CD8-positive, alpha-beta memory T cell (primary cell): ENCODE results near the gene DNAH6. TPM values are rescaled to one million over a fixed set of nuclear protein-coding genes. Genes with fewer than 3 reads are reported as not detected.
"Not testable (repeated sequence)": the region's sequence is repeated elsewhere in the genome, so short reads cannot be mapped to it uniquely, and the experiment has no call there.

ENCODE experiments used
- CTCF ChIA-PET: fragments of 350-600 bp; sonication (Branson Sonifier 250); formaldehyde crosslinking; loops from one replicate; lab custom pipeline; 2021; ENCODE audit warnings: antibody characterized with exemption; lab: Charles Lee
- POLR2A ChIA-PET: fragments of 350-600 bp; sonication (Branson Sonifier 250); formaldehyde crosslinking; loops from one replicate; lab custom pipeline; 2021; ENCODE audit warnings: antibody characterized with exemption; lab: Charles Lee
- DNase-seq, 5 donors: peaks; one replicate each; pipeline versions ENCODE4 v3.0.0 to v3.0.0-alpha.2; 2020 to 2022; ENCODE audit warnings: mixed read lengths in 1 of 5
- H3K27ac ChIP-seq: one replicate; pipeline ENCODE4 v1.7.0; 2013; ENCODE audit warnings: low read depth, mild to moderate bottlenecking, low read length, moderate library complexity
- H3K27me3 ChIP-seq: 2 replicates; pipeline ENCODE4 v1.7.0; 2013; ENCODE audit warnings: low read length, mild to moderate bottlenecking; ENCODE audit not compliant: insufficient read depth, poor library complexity, severe bottlenecking
- H3K36me3 ChIP-seq: 2 replicates; pipeline ENCODE4 v1.7.0; 2013; ENCODE audit warnings: mild to moderate bottlenecking, low read length, moderate library complexity; ENCODE audit not compliant: insufficient read depth
- H3K4me1 ChIP-seq: 2 replicates; pipeline ENCODE4 v1.7.0; 2013; ENCODE audit warnings: mild to moderate bottlenecking, low read length, moderate library complexity; ENCODE audit not compliant: insufficient read depth
- H3K4me3 ChIP-seq: 2 replicates; pipeline ENCODE4 v1.7.0; 2013; ENCODE audit warnings: mild to moderate bottlenecking, low read length
- H3K9me3 ChIP-seq: 2 replicates; pipeline ENCODE4 v1.7.0; 2013; ENCODE audit warnings: mild to moderate bottlenecking, low read length
- H3K27ac Mint-ChIP-seq, 8 donors: one replicate each; pipeline ENCODE4 v1.8.0; 2020 to 2021; ENCODE audit warnings: mixed read lengths in 8 of 8, mild to moderate bottlenecking in 6 of 8, inconsistent platforms in 3 of 8, moderate library complexity in 3 of 8
- H3K27me3 Mint-ChIP-seq, 2 donors: one replicate each; pipeline ENCODE4 v1.8.0; 2020 to 2021; ENCODE audit warnings: mixed read lengths in 2 of 2, mild to moderate bottlenecking in 1 of 2, moderate library complexity in 1 of 2
- H3K36me3 Mint-ChIP-seq, 3 donors: one replicate each; pipeline ENCODE4 v1.8.0; 2020 to 2021; ENCODE audit warnings: mixed read lengths in 3 of 3, inconsistent platforms in 1 of 3, mild to moderate bottlenecking in 1 of 3
- H3K4me1 Mint-ChIP-seq, 3 donors: one replicate each; pipeline ENCODE4 v1.8.0; 2020 to 2021; ENCODE audit warnings: mixed read lengths in 3 of 3, inconsistent platforms in 1 of 3, mild to moderate bottlenecking in 1 of 3
- H3K4me3 Mint-ChIP-seq, 7 donors: one replicate each; pipeline ENCODE4 v1.8.0; 2020 to 2021; ENCODE audit warnings: mixed read lengths in 7 of 7, mild to moderate bottlenecking in 6 of 7, moderate library complexity in 4 of 7, inconsistent platforms in 2 of 7
- H3K9me3 Mint-ChIP-seq, 5 donors: one replicate each; pipeline ENCODE4 v1.8.0; 2020 to 2022; ENCODE audit warnings: mixed read lengths in 5 of 5, mild to moderate bottlenecking in 3 of 5, moderate library complexity in 2 of 5, inconsistent platforms in 1 of 5
- polyA plus RNA-seq: library from polyadenylated mRNA; unstranded; fragments of 300-500 nt; fragmentation: Illumina TruSeq; gene quantifications from one replicate; pipeline ENCODE4 v1.2.3, GENCODE V29; 2021
- total RNA-seq, 2 experiments: library from RNA; stranded (reverse); gene quantifications; one replicate each; pipeline ENCODE4 v1.2.3, GENCODE V29; 2021

DNAH6 gene
- total and polyA plus RNA-seq, 3 experiments from 2014 or later = 0.24 to 0.51 (median 0.39) TPM

DNA sequence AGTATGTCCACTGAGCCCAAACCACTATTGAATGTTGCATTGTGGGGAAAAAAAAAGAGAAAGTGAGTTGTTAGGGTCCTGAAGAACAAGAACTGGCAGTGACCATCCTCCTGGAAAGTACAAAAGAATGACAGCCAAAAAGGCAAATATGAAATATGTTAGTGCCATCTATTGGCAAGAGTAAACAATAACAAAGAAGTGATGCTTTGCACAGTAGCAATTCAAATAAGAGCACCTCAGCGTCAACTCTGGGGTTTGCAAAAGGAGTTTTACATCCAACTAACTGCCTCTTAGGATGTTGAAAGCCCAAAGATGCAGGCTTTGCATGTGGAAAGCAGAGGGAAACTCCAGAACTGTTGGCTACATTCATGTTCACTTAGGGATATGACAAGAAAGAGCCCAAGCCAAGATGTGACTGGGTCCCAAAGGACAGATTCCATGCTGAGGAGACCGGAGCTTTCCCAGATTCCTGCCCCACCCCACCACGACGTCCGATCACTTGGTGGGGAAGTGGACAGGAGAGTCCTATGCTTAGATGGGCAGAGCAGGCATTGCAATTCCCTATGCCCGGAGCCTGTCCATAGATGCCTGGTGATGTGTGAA, 349.0 kb downstream of the DNAH6 start:
- no peaks in the 10 kb centered on the region for H3K27me3 ChIP-seq
- Mint-ChIP-seq H3K27me3 (no peaks in the 10 kb centered on the region), H3K36me3 (peaks cover 4 to 21% (median 5%) of the 10 kb centered on the region in 3 donors), H3K9me3 (no peaks in the 10 kb centered on the region), H3K27ac (peak overlapping the region; percentile 41 to 88 (median 70)), H3K4me1 (peaks cover 54 to 82% (median 63%) of the 10 kb centered on the region in 3 donors), H3K4me3 (peak overlapping the region in 2 of 7 donors; percentile 8 to 66)
- no peak overlapping the region for H3K4me3 ChIP-seq
- H3K9me3 ChIP-seq = no peaks in the 10 kb centered on the region
- POLR2A ChIA-PET = no interaction called here
- no peak overlapping the region for H3K27ac ChIP-seq
- peaks cover 72% of the 10 kb centered on the region for H3K4me1 ChIP-seq
- CTCF ChIA-PET = interaction anchor here (0.7 to 2.5 kb wide), 18 partner anchors 12 to 368 kb away, joined by 3 to 23 read pairs (median 4); partner anchors contain the start of gene TRABD2A
- peak in 2 of 5 donors; percentile 50 to 58 for DNase-seq
- H3K36me3 ChIP-seq = peaks cover 4% of the 10 kb centered on the region

DNA sequence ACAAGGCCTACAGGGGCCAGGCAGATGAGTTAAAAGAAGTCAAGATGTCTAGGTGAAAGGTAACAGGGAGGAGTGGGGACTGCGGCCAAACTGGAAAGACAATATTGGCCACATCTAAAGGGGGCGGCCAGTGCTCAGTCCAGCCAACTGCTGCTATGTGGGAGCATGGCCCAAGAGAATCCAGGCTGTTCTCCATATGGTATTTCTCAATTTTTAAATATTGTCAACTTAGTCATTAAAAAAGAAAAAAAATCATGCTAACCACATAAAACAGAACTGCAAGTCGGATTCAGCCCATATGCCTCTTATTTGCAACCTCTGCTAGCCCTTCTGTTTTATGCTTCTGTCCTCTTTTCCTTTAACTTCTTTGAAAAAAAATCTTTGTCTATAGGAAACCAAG, 349.8 kb downstream of the DNAH6 start:
- H3K9me3 Mint-ChIP-seq = no peaks in the 10 kb centered on the region
- H3K4me1 Mint-ChIP-seq = peaks cover 55 to 82% (median 62%) of the 10 kb centered on the region in 3 donors
- H3K27ac Mint-ChIP-seq = peak overlapping the region in 3 of 8 donors; percentile 29 to 79 (median 66)
- Histone ChIP-seq H3K4me3 (no peak overlapping the region), H3K27me3 (no peaks in the 10 kb centered on the region), H3K27ac (no peak overlapping the region), H3K36me3 (peaks cover 6% of the 10 kb centered on the region), H3K4me1 (peaks cover 73% of the 10 kb centered on the region), H3K9me3 (no peaks in the 10 kb centered on the region)
- H3K27me3 Mint-ChIP-seq = no peaks in the 10 kb centered on the region
- DNase-seq = no peak
- peaks cover 7 to 24% (median 8%) of the 10 kb centered on the region in 3 donors for H3K36me3 Mint-ChIP-seq
- H3K4me3 Mint-ChIP-seq = no peak overlapping the region
- POLR2A ChIA-PET = no interaction called here
- CTCF ChIA-PET = interaction anchor here (0.8 to 2.5 kb wide), 6 partner anchors 11 to 368 kb away, joined by 3 to 23 read pairs (median 4); no protein-coding TSS in a partner anchor

DNA sequence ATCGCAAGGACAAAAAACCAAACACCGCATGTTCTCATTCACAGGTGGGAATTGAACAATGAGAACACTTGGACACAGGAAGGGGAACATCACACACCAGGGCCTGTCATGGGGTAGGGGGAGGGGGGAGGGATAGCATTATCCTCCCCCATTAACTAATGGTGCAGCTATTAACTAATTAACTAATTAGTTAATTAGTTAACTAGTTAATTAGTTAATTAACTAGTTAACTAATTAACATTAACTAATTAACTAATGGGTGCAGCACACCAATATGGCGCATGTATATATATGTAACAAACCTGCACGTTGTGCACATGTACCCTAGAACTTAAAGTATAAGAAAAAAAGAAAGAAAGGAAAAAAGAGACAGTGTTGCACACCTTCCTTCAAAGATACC, 352.0 kb downstream of the DNAH6 start:
- not testable (repeated sequence) for H3K4me3 Mint-ChIP-seq, H3K27ac Mint-ChIP-seq, H3K36me3 ChIP-seq, H3K9me3 ChIP-seq, H3K27me3 Mint-ChIP-seq, H3K4me3 ChIP-seq, H3K27me3 ChIP-seq, H3K9me3 Mint-ChIP-seq, DNase-seq, H3K27ac ChIP-seq
- Mint-ChIP-seq H3K4me1 (peaks cover 39 to 75% (median 51%) of the 10 kb centered on the region in 3 donors), H3K36me3 (peaks cover 7 to 21% (median 8%) of the 10 kb centered on the region in 3 donors)
- peaks cover 71% of the 10 kb centered on the region for H3K4me1 ChIP-seq
- ChIA-PET CTCF (interaction anchor here (0.9 to 5.8 kb wide), 3 partner anchors 13 to 127 kb away, joined by 3 to 35 read pairs (median 3); no protein-coding TSS in a partner anchor), POLR2A (interaction anchor here (1.4 kb wide), 1 partner anchor 14 kb away, joined by 5 read pairs; no protein-coding TSS in a partner anchor)

Other genes with a start within 250 kb of the DNAH6 start
- 10 to 100 TPM; 66.8 to 72.7 TPM for gene SUCLG1, start 57.2 kb upstream of the DNAH6 start, total RNA-seq
- gene SUCLG1, start 57.2 kb upstream of the DNAH6 start, polyA plus RNA-seq = 86.0 TPM